Activated T-helper 9 cell treated with anti-CD3 and anti-CD28 coated beads, Interleukin-2, amount 50 U/mL, for 16 hours (primary cell): ENCODE results near the gene ATP6V1E1.

Experiments
- DNase-seq: peaks from one replicate; pipeline ENCODE4 v3.0.0-alpha.2; 2020; ENCODE audit warnings: low read depth

Gene ATP6V1E1

DNA sequence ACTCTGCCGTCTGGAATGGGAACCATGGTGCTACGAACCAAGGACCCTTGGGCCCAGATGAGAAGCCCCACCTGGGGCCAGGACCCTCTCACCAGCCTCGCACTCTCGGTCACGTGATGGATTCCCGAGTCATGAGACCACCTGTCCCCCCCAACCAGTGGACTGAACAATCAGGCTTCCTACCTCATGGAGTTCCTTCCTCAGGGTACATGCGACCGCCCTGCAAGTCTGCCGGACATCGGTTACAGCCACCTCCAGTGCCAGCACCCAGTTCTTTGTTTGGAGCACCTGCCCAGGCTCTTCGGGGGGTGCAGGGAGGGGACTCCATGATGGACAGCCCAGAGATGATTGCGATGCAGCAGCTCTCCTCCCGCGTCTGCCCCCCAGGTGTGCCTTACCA, 86.1 kb downstream of the ATP6V1E1 start:
- no peak for DNase-seq
